Thoracic aorta (tissue), 2 donors: ENCODE measurements around the gene TSEN34. TPM values are rescaled to one million over a fixed set of nuclear protein-coding genes. Genes with fewer than 3 reads are reported as not detected.

Experiments
- ATAC-seq: fragments of 150-250 bp; one replicate; pipeline ENCODE4 v1.8.0; 2017; ENCODE audit warnings: low read depth; ENCODE audit not compliant: insufficient number of reproducible peaks, low FRiP score
- DNase-seq: peaks from one replicate; pipeline ENCODE4 v3.0.0-alpha.2; 2020; ENCODE audit warnings: low spot score
- H3K27ac ChIP-seq, 2 donors: fragments of 200-600 bp; sonication (generic); 1 replicate in 1 of 2; 2 replicates in 1 of 2; pipeline ENCODE4 v1.5.1; 2016; ENCODE audit warnings: mild to moderate bottlenecking in 2 of 2, moderate library complexity in 2 of 2
- H3K27me3 ChIP-seq: fragments of 200-600 bp; sonication (generic); replicated peaks from 2 replicates; pipeline ENCODE4 v1.6.0; 2016; ENCODE audit warnings: mild to moderate bottlenecking; ENCODE audit not compliant: insufficient read depth
- H3K36me3 ChIP-seq: fragments of 200-600 bp; sonication (generic); one replicate; pipeline ENCODE4 v1.5.1; 2016
- H3K4me1 ChIP-seq, 2 donors: fragments of 200-600 bp; sonication (generic); 1 replicate in 1 of 2; 2 replicates in 1 of 2; pipeline versions ENCODE4 v1.5.1 to v1.6.0; 2016; ENCODE audit warnings: low read depth in 2 of 2, mild to moderate bottlenecking in 1 of 2; ENCODE audit not compliant: control insufficient read depth in 1 of 2
- H3K4me3 ChIP-seq: fragments of 200-600 bp; sonication (generic); 2 replicates; pipeline ENCODE4 v1.5.1; 2016; ENCODE audit warnings: mild to moderate bottlenecking
- H3K9me3 ChIP-seq: fragments of 200-600 bp; sonication (generic); 2 replicates; pipeline ENCODE4 v1.5.1; 2016
- total RNA-seq, 2 donors: library from RNA; depleted of rRNA; stranded (reverse); fragments of >200 nt; gene quantifications; one replicate each; pipeline versions ENCODE4 v1.1.0 to v1.2.3, GENCODE V29; 2016
- TF ChIP-seq, protein P1 (sequence below): fragments of 200-600 bp; sonication (generic); IDR thresholded peaks from one replicate; pipeline ENCODE4 v1.5.1; 2019; ENCODE audit warnings: antibody characterized with exemption

TSEN34 gene
- total RNA-seq, 2 donors from 2014 or later = 38.5 to 60.7 TPM

DNA sequence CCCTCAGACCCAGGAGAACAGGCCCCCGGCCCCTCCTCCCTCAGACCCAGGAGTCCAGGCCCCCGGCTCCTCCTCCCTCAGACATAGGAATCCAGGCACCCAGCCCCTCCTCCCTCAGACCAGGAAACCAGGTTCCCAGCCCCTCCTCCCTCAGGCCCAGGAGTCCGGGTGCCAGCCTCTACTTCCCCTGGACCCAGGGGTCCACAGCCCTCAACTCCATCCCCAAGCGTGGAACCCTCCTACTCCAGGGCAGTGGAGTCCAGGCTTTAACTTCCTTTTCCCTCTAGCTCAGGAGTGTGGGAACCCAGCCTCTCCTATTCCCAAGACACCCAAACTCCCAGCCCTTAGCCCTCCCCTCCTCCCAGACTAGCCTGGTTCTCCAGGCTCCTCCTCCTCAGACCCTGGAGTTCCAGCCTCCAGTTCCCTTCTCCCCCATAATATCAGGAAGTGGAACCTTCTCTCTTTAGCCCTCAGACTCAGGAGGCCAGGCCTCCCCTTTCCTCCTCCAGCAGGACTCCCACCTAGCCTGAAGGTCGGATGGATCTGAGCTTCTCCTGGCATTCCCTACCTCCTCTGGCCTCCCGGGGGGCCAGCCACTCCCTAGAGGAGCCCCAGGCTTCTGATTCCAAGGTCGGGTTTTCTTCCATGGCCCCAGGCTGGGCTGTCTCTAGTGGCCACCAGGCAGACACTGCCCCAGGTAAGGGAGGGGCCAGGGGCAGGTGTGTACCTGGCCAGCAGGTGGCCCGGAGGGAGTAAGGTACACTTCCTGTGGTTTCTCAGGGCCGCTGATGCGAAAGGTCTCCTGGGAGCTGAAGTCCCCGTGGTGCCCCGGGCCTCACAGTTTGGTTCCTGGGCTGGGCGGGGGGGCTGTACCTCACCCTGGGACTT lies 18.4 kb upstream of the TSEN34 start, which contains the start of gene TMC4:
TMC4 (minus strand) TSS at position 690 of the 888 bp plus-strand sequence; CDS start at position 647, 43 bp downstream.
- no peak within 1 kb of the TSS for H3K27ac ChIP-seq
- ATAC-seq (no peak), DNase-seq (no peak)
- TF ChIP-seq, protein P1, sequence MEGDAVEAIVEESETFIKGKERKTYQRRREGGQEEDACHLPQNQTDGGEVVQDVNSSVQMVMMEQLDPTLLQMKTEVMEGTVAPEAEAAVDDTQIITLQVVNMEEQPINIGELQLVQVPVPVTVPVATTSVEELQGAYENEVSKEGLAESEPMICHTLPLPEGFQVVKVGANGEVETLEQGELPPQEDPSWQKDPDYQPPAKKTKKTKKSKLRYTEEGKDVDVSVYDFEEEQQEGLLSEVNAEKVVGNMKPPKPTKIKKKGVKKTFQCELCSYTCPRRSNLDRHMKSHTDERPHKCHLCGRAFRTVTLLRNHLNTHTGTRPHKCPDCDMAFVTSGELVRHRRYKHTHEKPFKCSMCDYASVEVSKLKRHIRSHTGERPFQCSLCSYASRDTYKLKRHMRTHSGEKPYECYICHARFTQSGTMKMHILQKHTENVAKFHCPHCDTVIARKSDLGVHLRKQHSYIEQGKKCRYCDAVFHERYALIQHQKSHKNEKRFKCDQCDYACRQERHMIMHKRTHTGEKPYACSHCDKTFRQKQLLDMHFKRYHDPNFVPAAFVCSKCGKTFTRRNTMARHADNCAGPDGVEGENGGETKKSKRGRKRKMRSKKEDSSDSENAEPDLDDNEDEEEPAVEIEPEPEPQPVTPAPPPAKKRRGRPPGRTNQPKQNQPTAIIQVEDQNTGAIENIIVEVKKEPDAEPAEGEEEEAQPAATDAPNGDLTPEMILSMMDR = no peak
- H3K4me1 ChIP-seq = no peaks in the 10 kb centered on the region
- no peak within 1 kb of the TSS for H3K4me3 ChIP-seq
- no peaks in the 10 kb centered on the region for H3K36me3 ChIP-seq
- H3K27me3 ChIP-seq = no peaks in the 10 kb centered on the region
- H3K9me3 ChIP-seq = no peaks in the 10 kb centered on the region

DNA sequence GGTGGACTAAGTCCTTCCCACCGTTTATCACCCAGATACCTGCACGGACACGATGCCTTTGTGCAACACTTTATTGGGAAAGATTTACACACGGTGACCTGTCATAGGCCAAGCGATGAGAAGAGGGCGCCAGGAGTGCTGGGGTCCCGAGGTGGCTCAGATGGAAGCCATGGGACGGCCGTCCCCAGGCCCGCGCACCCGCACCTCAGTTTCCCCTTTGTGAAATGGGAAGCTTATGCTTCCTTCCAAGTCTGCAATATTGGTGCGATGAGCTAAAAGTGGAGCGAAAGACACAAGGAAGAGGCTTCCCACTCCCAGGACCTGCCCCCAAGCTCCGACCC lies 17.8 kb upstream of the TSEN34 start:
- Histone ChIP-seq H3K9me3 (no peaks in the 10 kb centered on the region), H3K36me3 (no peaks in the 10 kb centered on the region), H3K27ac (no peak overlapping the region), H3K27me3 (no peaks in the 10 kb centered on the region), H3K4me3 (no peak overlapping the region), H3K4me1 (no peaks in the 10 kb centered on the region)
- ATAC-seq (no peak), DNase-seq (no peak)
- TF ChIP-seq, protein P1 = no peak

DNA sequence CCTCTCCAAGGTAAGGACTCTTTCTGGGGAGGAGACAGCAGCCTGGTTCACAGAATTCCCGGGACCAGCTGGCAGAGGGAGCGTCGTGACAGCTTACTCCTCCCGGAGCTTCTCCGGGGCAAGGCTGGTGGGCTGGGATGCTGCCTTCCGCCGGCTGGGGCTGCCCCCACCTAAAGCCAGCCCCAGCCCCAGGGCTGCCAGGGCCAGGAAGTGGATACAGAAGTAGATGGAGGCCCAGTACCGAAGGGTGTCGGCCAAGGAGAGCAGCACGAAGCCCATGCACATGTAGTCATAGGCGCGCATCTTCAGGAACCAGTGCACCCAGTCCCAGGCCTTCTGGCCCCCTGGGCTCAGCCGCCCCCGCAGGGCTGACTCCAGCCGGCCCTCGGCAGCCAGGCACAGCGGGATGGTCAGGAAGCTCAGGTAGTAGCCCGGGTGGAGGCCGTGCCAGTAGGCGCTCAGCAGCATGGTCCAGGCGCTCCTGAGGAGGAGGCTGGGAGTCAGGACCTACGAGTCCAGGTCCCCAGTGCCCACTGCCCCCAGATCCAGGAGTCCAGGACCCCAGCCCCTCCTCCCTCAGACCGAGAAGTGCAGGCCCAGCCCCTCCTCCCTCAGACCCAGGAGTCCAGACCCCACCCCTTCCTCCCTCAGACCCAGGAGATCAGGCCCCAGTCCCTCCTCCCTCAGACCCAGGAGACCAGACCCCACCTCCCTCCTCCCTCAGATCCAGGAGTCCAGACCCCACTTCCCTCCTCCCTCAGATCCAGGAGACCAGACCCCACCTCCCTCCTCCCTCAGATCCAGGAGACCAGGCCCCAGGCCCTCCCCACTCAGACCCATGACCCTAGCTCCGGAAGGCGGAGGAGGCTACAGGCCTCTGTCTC lies 16.9 kb upstream of the TSEN34 start:
- no peaks in the 10 kb centered on the region for H3K4me1 ChIP-seq

DNA sequence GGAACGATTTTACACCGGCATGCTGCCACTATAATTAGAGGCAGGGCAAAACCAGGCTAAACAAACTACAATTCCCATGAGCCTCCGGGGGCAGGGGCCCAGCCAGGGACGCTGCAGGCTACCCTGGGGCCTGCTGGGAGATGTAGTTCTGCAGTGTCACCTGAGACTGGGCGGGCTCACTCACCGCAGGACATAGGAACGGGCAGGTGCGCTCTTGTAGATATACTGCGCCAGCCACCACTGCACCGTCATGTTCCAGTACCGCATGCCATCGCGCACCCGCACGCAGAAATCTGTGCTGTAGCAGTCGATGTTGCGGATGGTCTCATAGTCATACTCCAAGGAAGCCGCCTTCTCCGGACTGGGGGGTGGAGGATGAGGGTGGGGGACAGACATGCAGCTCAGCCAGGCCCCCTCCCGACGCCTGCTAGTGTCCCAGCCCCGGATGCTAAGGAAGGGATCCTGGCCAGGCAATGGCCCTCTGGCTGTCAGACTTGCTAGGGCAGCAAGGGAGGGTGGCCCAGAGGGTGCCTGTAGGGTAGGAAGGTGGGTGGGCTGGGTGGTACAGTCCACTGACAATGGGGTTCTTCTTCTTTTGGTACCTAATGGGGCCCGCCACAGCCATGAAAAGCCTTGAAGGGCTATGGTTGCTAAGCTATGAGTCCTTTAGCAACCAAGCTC lies 12.4 kb upstream of the TSEN34 start:
- Histone ChIP-seq H3K4me3 (no peak overlapping the region), H3K27me3 (no peaks in the 10 kb centered on the region), H3K36me3 (no peaks in the 10 kb centered on the region), H3K27ac (no peak overlapping the region), H3K4me1 (no peaks in the 10 kb centered on the region), H3K9me3 (no peaks in the 10 kb centered on the region)
- DNase-seq (no peak), ATAC-seq (no peak)
- TF ChIP-seq, protein P1 = no peak

More for the DNA sequence above, 16.9 kb upstream of the TSEN34 start:
- Histone ChIP-seq H3K4me3 (no peak overlapping the region), H3K36me3 (no peaks in the 10 kb centered on the region), H3K27ac (no peak overlapping the region), H3K27me3 (no peaks in the 10 kb centered on the region), H3K9me3 (no peaks in the 10 kb centered on the region)
- no peak for DNase-seq
- ATAC-seq = no peak
- TF ChIP-seq, protein P1 = no peak
